K562 (cell line): ENCODE measurements around the gene NEURL1. TPM values are rescaled to one million over a fixed set of nuclear protein-coding genes. Genes with fewer than 3 reads are reported as not detected.

ENCODE experiments used
- ATAC-seq: fragments of 200-7000 bp; cut with Tn5 transposase; 3 replicates; pipeline ENCODE4 v1.9.1; 2020; ENCODE audit warnings: moderate library complexity
- BruUV-seq: library from RNA; stranded (reverse); fragments of 400-500 nt; replicated peaks from 2 replicates; lab custom pipeline; 2021; lab: Mats Ljungman, UMichigan
- CTCF ChIA-PET: fragments of 300-600 bp; formaldehyde crosslinking; extraction: SDS; loops from one replicate; lab custom pipeline; 2021; ENCODE audit warnings: low intra/inter-chr PET ratio; lab: Yijun Ruan, JAX
- POLR2A ChIA-PET: fragments of 300-600, 350-650 bp; sonication (Branson Sonifier 250); formaldehyde crosslinking; extraction: SDS; loops from one replicate; lab custom pipeline; 2021; ENCODE audit warnings: antibody characterized with exemption, inconsistent platforms; lab: Yijun Ruan, JAX
- DNase-seq, 4 experiments: peaks; one replicate each; pipeline versions ENCODE4 v3.0.0 to v3.0.0-alpha.2; 2011 to 2018; ENCODE audit warnings: low spot score in 3 of 4, mixed read lengths in 3 of 4; ENCODE audit errors: extremely low read depth in 1 of 4
- FAIRE-seq: peaks from 2 replicates; lab custom pipeline; 2011; peaks lifted over from hg19 to GRCh38; lab: Jason Lieb, UNC
- H2AFZ ChIP-seq: 2 replicates; pipeline ENCODE4 v1.6.0; 2011; ENCODE audit warnings: low read depth, low read length, control low read depth, inconsistent platforms
- H3K27ac ChIP-seq: fragments of 200-600 bp; 3 replicates; pipeline ENCODE4 v1.8.0; 2011; ENCODE audit warnings: low read depth, mild to moderate bottlenecking, control low read depth, inconsistent platforms, low read length, moderate library complexity, mixed read lengths; ENCODE audit errors: extremely low read depth
- H3K27me3 ChIP-seq, 2 experiments: fragments of 300-600 bp in 1 of 2; 2 replicates in 1 of 2; 3 replicates in 1 of 2; pipeline versions ENCODE4 v1.6.0 to v1.8.0; 2011; ENCODE audit warnings: inconsistent platforms in 2 of 2, low read length in 2 of 2, mild to moderate bottlenecking in 1 of 2, mixed read lengths in 1 of 2, moderate library complexity in 1 of 2; ENCODE audit not compliant: control insufficient read depth in 2 of 2, insufficient read depth in 2 of 2
- H3K36me3 ChIP-seq: fragments of 300-600 bp; 3 replicates; pipeline ENCODE4 v1.8.0; 2011; ENCODE audit warnings: mild to moderate bottlenecking, low read length, inconsistent platforms; ENCODE audit not compliant: control insufficient read depth, insufficient read depth
- H3K4me1 ChIP-seq, 2 experiments: fragments of 200-600 bp in 1 of 2; replicated peaks in 1 of 2; 2 replicates in 1 of 2; 3 replicates in 1 of 2; pipeline versions ENCODE4 v1.5.1 to v1.8.0; 2011; ENCODE audit warnings: inconsistent platforms in 2 of 2, low read length in 2 of 2, mild to moderate bottlenecking in 1 of 2, mixed read lengths in 1 of 2, moderate library complexity in 1 of 2; ENCODE audit not compliant: control insufficient read depth in 2 of 2, insufficient read depth in 2 of 2
- H3K4me2 ChIP-seq: 2 replicates; pipeline ENCODE4 v1.6.1; 2011; ENCODE audit warnings: low read length, control low read depth, inconsistent platforms, mixed read lengths; ENCODE audit not compliant: insufficient read depth
- H3K4me3 ChIP-seq: fragments of 200-600 bp; sonication (generic), shearing (Covaris generic); 2 replicates; pipeline ENCODE4 v1.5.1; 2016; ENCODE audit warnings: control low read depth, inconsistent platforms
- H3K79me2 ChIP-seq: fragments of 200-600 bp; 3 replicates; pipeline ENCODE4 v1.8.0; 2011; ENCODE audit warnings: low read length, inconsistent platforms; ENCODE audit not compliant: control insufficient read depth, insufficient read depth
- H3K9ac ChIP-seq, 2 experiments: 2 replicates each; pipeline versions ENCODE4 v1.6.0 to v1.6.1; 2011; ENCODE audit warnings: low read depth in 2 of 2, low read length in 2 of 2, control low read depth in 1 of 2, inconsistent platforms in 1 of 2, mild to moderate bottlenecking in 1 of 2, mixed read lengths in 1 of 2; ENCODE audit not compliant: insufficient read depth in 1 of 2
- H3K9me1 ChIP-seq: one replicate; pipeline ENCODE4 v1.6.0; 2011; ENCODE audit warnings: inconsistent platforms, mild to moderate bottlenecking, low read length, moderate library complexity; ENCODE audit not compliant: control insufficient read depth, insufficient read depth
- H3K9me3 ChIP-seq: replicated peaks from 2 replicates; pipeline ENCODE4 v1.5.1; 2011; ENCODE audit warnings: low read depth, low read length, inconsistent platforms; ENCODE audit not compliant: control insufficient read depth, insufficient read depth
- H4K20me1 ChIP-seq: replicated peaks from 2 replicates; pipeline ENCODE4 v1.6.1; 2011; ENCODE audit warnings: low read length, inconsistent platforms, mixed read lengths; ENCODE audit not compliant: control insufficient read depth, insufficient read depth
- CTCF ChIP-seq, 3 experiments: IDR thresholded peaks in 2 of 3; conservative IDR thresholded peaks in 1 of 3; 2 replicates each; pipeline ENCODE4 v1.5.1; 2011 to 2012; ENCODE audit warnings: low read length in 3 of 3, mild to moderate bottlenecking in 3 of 3, control low read depth in 2 of 3, improper control_type of control experiment in 1 of 3, inconsistent platforms in 1 of 3, low read depth in 1 of 3, mixed read lengths in 1 of 3, moderate library complexity in 1 of 3; ENCODE audit not compliant: insufficient read depth in 2 of 3
- RAD21 ChIP-seq, 2 experiments: fragments of 250-450 bp in 1 of 2; fragments of 450-650 bp in 1 of 2; sonication (Bioruptor Pico) in 1 of 2; formaldehyde crosslinking in 1 of 2; IDR thresholded peaks in 1 of 2; conservative IDR thresholded peaks in 1 of 2; 2 replicates each; pipeline versions ENCODE4 v1.4.0 to v1.8.0; 2020 to 2022; ENCODE audit warnings: mild to moderate bottlenecking in 2 of 2, moderate library complexity in 1 of 2
- SMC3 ChIP-seq: conservative IDR thresholded peaks from 2 replicates; pipeline ENCODE4 v1.6.1; 2011; ENCODE audit warnings: low read depth, low read length, improper control_type of control experiment; ENCODE audit not compliant: insufficient read depth
- ZNF347 ChIP-seq: fragments of 450-650 bp; formaldehyde crosslinking; IDR thresholded peaks from 2 replicates; pipeline ENCODE4 v1.4.0; 2020; ENCODE audit warnings: low read depth, mild to moderate bottlenecking, moderate library complexity
- WGBS: fragments of 100-300 bp; shearing (Covaris generic); methylation state at CpG from one replicate; pipeline ENCODE4 v1.1.6; 2016; ENCODE audit warnings: low coverage, mixed read lengths; ENCODE audit not compliant: insufficient coverage; ENCODE audit errors: missing lambda C conversion rate; 5-methylcytosine and 5-hydroxymethylcytosine counted together
- in situ Hi-C: fragments of 300-500 bp; cut with MboI; formaldehyde crosslinking; loops from 4 replicates; pipeline ENCODE4 v1.15.0; 2018; ENCODE audit warnings: inconsistent platforms, mixed read lengths
- intact Hi-C: fragments of 100-400 bp; cut with micrococcal nuclease; formaldehyde crosslinking; loops from 2 replicates; pipeline ENCODE4 v1.14.2; 2022
- polyA plus RNA-seq, 8 experiments: library from polyadenylated mRNA; depleted of rRNA in 4 of 8; stranded (reverse) in 5 of 8; unstranded in 3 of 8; fragments of >200 nt; fragmentation: Nextera tagmentation in 2 of 8; fragmentation: Illumina TruSeq in 1 of 8; extraction: Ambion mirVana in 2 of 8; extraction: Trizol in 1 of 8; gene quantifications; 2 replicates each; pipeline versions ENCODE4 v1.2.1 to v1.2.3, GENCODE V29; 2011 to 2014; ENCODE audit warnings: inconsistent platforms in 1 of 8, missing spikeins in 1 of 8
- total RNA-seq, 7 experiments: library from RNA; depleted of rRNA in 6 of 7; stranded (reverse); fragments of >200 nt in 6 of 7; fragmentation: Illumina TruSeq in 2 of 7; extraction: Trizol in 2 of 7; gene quantifications; 2 replicates each; pipeline versions ENCODE4 v1.2.1 to v1.2.3, GENCODE V29; 2011 to 2021; ENCODE audit warnings: low replicate concordance in 1 of 7

NEURL1 gene
- total and polyA plus RNA-seq, 9 of the 15 experiments (the other 6 are each of a cell fraction or from before 2014, with no cell fraction given), result 0.01 to 0.45 (median 0.16) TPM; not detected in 5

GRCh38 chr10:103592186-103593021, 98.9 kb downstream of the NEURL1 start (continued):
- 0 out of 2 replicates have a peak, but pooled peaks have one; percentile 24 for TF ChIP-seq SMC3
- TF ChIP-seq RAD21 (CRISPR knock-in tag; conservative IDR thresholded peaks at IDR 0.05 in 1 of 2, IDR thresholded peaks at IDR 0.05 in 1 of 2), result peak; percentile 39 to 70; a peak in 3 of 4 replicates
- TF ChIP-seq CTCF (IDR thresholded peaks at IDR 0.05 in 2 of 3, conservative IDR thresholded peaks at IDR 0.05 in 1 of 3; ENCODE audit: insufficient read depth in 2 of 3, low read depth in 1 of 3, low read length in 3 of 3), result peak; percentile 70 to 77 (median 75)

- DNase-seq, result no peak
- 20% methylated on average over 1 of the region's 3 CpGs for WGBS
- H3K79me2 ChIP-seq, result no peaks in the 10 kb centered on the region
- no peaks in the 10 kb centered on the region for H3K9me1 ChIP-seq
- H3K4me2 ChIP-seq, result no peak overlapping the region
- POLR2A ChIA-PET, result interaction anchor here (0.6 to 1.1 kb wide), 5 partner anchors 13 to 984 kb away, joined by 3 to 4 read pairs (median 3); no protein-coding TSS in a partner anchor
- no peaks in the 10 kb centered on the region for H3K9me3 ChIP-seq
- H3K27ac ChIP-seq, result no peak overlapping the region
- FAIRE-seq, result no peak
- H2AFZ ChIP-seq, result no peak overlapping the region
- no peaks in the 10 kb centered on the region for H4K20me1 ChIP-seq
- in situ Hi-C loops, result loop anchor here (25.0 kb wide), 1 partner anchor 269 kb away; the partner anchor contains the start of gene SH3PXD2A
- no peak for TF ChIP-seq ZNF347 (CRISPR knock-in tag)
- 0 out of 6 replicates have a peak, but pooled peaks of 1 of the 3 experiments have one; percentile 6 for TF ChIP-seq CTCF (IDR thresholded peaks at IDR 0.05 in 2 of 3, conservative IDR thresholded peaks at IDR 0.05 in 1 of 3; ENCODE audit: insufficient read depth in 2 of 3, low read depth in 1 of 3, low read length in 3 of 3)
- TF ChIP-seq, all 486 proteins: peak for 1
- no peaks in the 10 kb centered on the region for H3K27me3 ChIP-seq
- H3K36me3 ChIP-seq, result no peaks in the 10 kb centered on the region
- no peak overlapping the region for H3K9ac ChIP-seq
- H3K4me3 ChIP-seq, result no peak overlapping the region
- ATAC-seq, result no peak
- CTCF ChIA-PET, result interaction anchor here (0.5 to 1.5 kb wide), 2 partner anchors 176 to 267 kb away, joined by 3 to 11 read pairs; no protein-coding TSS in a partner anchor
- intact Hi-C loops, result loop anchor here (2.0 to 5.0 kb wide), 2 partner anchors 106 to 176 kb away; no protein-coding TSS in a partner anchor
- BruUV-seq, result no TSS peak
- no peaks in the 10 kb centered on the region; a peak in 2 of 5 replicates for H3K4me1 ChIP-seq
These were observed 99.6 kb downstream of the NEURL1 start for GRCh38 chr10:103593022-103593570.
